Measurements from ENCODE around the gene HFE.

DNA sequence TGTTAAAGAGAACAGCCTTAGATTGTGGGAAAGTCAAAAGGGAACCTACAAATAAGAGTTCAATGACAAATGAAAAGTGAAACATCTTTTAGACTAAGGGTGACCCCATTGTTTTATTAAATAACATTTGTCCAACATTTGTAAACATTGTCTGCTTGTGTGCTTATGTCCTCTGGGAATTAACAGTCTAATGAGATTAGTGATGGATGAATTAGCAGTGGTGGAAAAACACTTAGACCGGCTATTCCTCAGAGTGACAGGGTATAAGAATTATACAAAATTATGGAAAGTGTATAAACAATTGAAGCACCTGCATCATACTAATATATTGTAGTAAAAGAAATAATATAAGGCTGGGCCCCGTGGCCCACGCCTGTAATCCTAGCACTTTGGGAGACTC is 29.3 kb upstream of the HFE start:
- TF ChIP-seq, protein P1, sequence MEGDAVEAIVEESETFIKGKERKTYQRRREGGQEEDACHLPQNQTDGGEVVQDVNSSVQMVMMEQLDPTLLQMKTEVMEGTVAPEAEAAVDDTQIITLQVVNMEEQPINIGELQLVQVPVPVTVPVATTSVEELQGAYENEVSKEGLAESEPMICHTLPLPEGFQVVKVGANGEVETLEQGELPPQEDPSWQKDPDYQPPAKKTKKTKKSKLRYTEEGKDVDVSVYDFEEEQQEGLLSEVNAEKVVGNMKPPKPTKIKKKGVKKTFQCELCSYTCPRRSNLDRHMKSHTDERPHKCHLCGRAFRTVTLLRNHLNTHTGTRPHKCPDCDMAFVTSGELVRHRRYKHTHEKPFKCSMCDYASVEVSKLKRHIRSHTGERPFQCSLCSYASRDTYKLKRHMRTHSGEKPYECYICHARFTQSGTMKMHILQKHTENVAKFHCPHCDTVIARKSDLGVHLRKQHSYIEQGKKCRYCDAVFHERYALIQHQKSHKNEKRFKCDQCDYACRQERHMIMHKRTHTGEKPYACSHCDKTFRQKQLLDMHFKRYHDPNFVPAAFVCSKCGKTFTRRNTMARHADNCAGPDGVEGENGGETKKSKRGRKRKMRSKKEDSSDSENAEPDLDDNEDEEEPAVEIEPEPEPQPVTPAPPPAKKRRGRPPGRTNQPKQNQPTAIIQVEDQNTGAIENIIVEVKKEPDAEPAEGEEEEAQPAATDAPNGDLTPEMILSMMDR (IDR thresholded peaks at IDR 0.05) = no peak
- TF ChIP-seq EP300 (IDR thresholded peaks at IDR 0.05) = no peak
- no peak for TF ChIP-seq POLR2A (IDR thresholded peaks at IDR 0.05)
- no peak for TF ChIP-seq POLR2AphosphoS5 (IDR thresholded peaks at IDR 0.05)

Data from suprapubic skin (tissue), 4 donors.